ENCODE data around the gene NAALADL2.

Gene NAALADL2

GRCh38 chr3:175091426-175092114 lies 232.4 kb downstream of the NAALADL2 start:
- no peaks in the 10 kb centered on the region for H3K36me3 ChIP-seq
- no peak overlapping the region for H3K4me3 ChIP-seq
- TF ChIP-seq CTCF (IDR thresholded peaks at IDR 0.05), result no peak
- intact Hi-C loops (cut with DNase I; ENCODE audit: low total_unique reads), result no loop called here
- no peaks in the 10 kb centered on the region for H3K27me3 ChIP-seq
- no peaks in the 10 kb centered on the region for H3K9me3 ChIP-seq
- no peak for DNase-seq
- peaks cover 0 to 6% (median 4%) of the 10 kb centered on the region in 4 donors for H3K4me1 ChIP-seq
- no peak overlapping the region for H3K27ac ChIP-seq

GRCh38 chr3:175093748-175094147 lies 234.6 kb downstream of the NAALADL2 start:
- no peak overlapping the region for H3K27ac ChIP-seq
- no peaks in the 10 kb centered on the region for H3K27me3 ChIP-seq
- TF ChIP-seq CTCF (IDR thresholded peaks at IDR 0.05), result no peak
- H3K9me3 ChIP-seq, result no peaks in the 10 kb centered on the region
- H3K36me3 ChIP-seq, result no peaks in the 10 kb centered on the region
- DNase-seq, result no peak
- H3K4me3 ChIP-seq, result no peak overlapping the region
- intact Hi-C loops (cut with DNase I; ENCODE audit: low total_unique reads), result no loop called here
- H3K4me1 ChIP-seq, result peaks cover 0 to 6% (median 4%) of the 10 kb centered on the region in 4 donors

GRCh38 chr3:175094344-175094743 lies 235.2 kb downstream of the NAALADL2 start:
- H3K4me1 ChIP-seq, result peaks cover 0 to 6% (median 4%) of the 10 kb centered on the region in 4 donors
- intact Hi-C loops (cut with DNase I; ENCODE audit: low total_unique reads), result no loop called here
- no peak overlapping the region for H3K4me3 ChIP-seq
- no peaks in the 10 kb centered on the region for H3K36me3 ChIP-seq
- no peaks in the 10 kb centered on the region for H3K27me3 ChIP-seq
- no peaks in the 10 kb centered on the region for H3K9me3 ChIP-seq
- DNase-seq, result no peak
- no peak overlapping the region for H3K27ac ChIP-seq
- TF ChIP-seq CTCF (IDR thresholded peaks at IDR 0.05), result no peak

GRCh38 chr3:175098644-175099043 lies 239.5 kb downstream of the NAALADL2 start:
- no peak for TF ChIP-seq CTCF (IDR thresholded peaks at IDR 0.05)
- H3K4me1 ChIP-seq, result peaks cover 0 to 6% (median 4%) of the 10 kb centered on the region in 4 donors
- H3K36me3 ChIP-seq, result no peaks in the 10 kb centered on the region
- no peak overlapping the region for H3K27ac ChIP-seq
- intact Hi-C loops (cut with DNase I; ENCODE audit: low total_unique reads), result no loop called here
- no peak overlapping the region for H3K4me3 ChIP-seq
- H3K27me3 ChIP-seq, result no peaks in the 10 kb centered on the region
- DNase-seq, result no peak
- H3K9me3 ChIP-seq, result no peaks in the 10 kb centered on the region

- Histone ChIP-seq H3K4me3 (no peak overlapping the region), H3K27me3 (no peaks in the 10 kb centered on the region), H3K9me3 (no peaks in the 10 kb centered on the region), H3K4me1 (no peaks in the 10 kb centered on the region), H3K27ac (no peak overlapping the region), H3K36me3 (no peaks in the 10 kb centered on the region)
- intact Hi-C loops (cut with DNase I; ENCODE audit: low total_unique reads), result no loop called here
- no peak for TF ChIP-seq CTCF (IDR thresholded peaks at IDR 0.05)
- no peak for DNase-seq
Observed at GRCh38 chr3:175102161-175102560, 243.0 kb downstream of the NAALADL2 start.

Data from tibial artery (tissue), 4 donors.